ENCODE results near the gene MAP2K3.

Gene MAP2K3

DNA sequence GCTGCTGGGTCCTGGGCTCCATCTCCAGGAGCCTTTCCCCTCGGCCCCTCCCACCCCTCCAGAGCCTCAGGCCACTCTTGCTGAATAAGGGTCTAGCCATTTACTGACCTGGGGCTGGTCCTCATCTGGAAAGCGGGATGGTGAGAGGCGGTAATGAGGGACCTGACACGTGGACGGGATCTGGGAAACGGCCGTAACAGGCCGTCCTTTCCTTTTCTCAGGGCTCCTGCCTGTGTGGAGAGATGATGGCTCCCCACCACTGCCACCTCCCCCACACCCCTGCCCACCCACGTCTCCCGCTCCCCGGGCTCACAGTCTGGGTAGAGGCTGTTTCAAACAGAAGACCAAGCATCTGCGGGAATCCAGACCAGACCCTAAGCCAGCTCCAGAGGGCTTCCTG is 71.1 kb downstream of the MAP2K3 start:
- Histone ChIP-seq H3K27me3 (ENCODE audit: control insufficient read depth, insufficient read depth, low read length) (no peaks in the 10 kb centered on the region), H3K9me3 (ENCODE audit: control insufficient read depth, insufficient read depth, low read length) (no peaks in the 10 kb centered on the region), H3K4me3 (ENCODE audit: low read length) (no peak overlapping the region), H3K4me1 (ENCODE audit: control insufficient read depth, insufficient read depth, low read length) (peaks cover 4% of the 10 kb centered on the region), H3K27ac (ENCODE audit: low read length) (no peak overlapping the region), H3K36me3 (ENCODE audit: control insufficient read depth, insufficient read depth, low read length) (no peaks in the 10 kb centered on the region)
- no CpG with 5 or more reads among the region's 12 CpGs for WGBS (ENCODE audit: insufficient coverage, insufficient read length)
- no peak for DNase-seq (ENCODE audit: low read depth, low spot score)

DNA sequence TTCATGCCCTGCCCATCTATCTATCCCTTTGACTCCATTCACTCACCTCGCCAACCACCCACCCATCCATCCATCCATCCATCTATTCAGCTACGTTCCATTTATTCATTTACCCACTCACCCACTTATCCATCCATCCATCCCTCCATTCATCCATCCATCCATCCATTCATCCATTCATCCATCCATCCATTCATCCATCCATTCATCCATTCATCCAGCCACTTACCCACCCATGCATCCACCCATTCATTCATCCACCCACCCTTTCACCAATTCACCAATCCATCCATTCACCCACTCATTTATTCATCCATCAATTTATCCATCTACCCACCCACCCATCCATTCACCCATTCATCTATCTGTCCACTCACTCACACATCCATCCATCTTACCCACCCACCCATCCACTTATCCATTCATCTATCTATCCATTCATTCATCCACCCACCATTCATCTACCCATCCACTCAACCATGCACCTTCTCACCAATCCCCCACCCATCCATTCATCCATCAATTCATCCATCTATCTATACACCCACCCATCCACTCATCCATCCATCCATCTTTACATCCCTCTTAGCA is 72.1 kb downstream of the MAP2K3 start:
- no peak for DNase-seq (ENCODE audit: low read depth, low spot score)
- H3K27me3 ChIP-seq (ENCODE audit: control insufficient read depth, insufficient read depth, low read length) = no peaks in the 10 kb centered on the region
- peaks cover 4% of the 10 kb centered on the region for H3K4me1 ChIP-seq (ENCODE audit: control insufficient read depth, insufficient read depth, low read length)
- no peak overlapping the region for H3K4me3 ChIP-seq (ENCODE audit: low read length)
- H3K27ac ChIP-seq (ENCODE audit: low read length) = no peak overlapping the region
- 100% methylated on average over 2 of the region's 2 CpGs for WGBS (ENCODE audit: insufficient coverage, insufficient read length)
- H3K36me3 ChIP-seq (ENCODE audit: control insufficient read depth, insufficient read depth, low read length) = no peaks in the 10 kb centered on the region
- H3K9me3 ChIP-seq (ENCODE audit: control insufficient read depth, insufficient read depth, low read length) = no peaks in the 10 kb centered on the region

DNA sequence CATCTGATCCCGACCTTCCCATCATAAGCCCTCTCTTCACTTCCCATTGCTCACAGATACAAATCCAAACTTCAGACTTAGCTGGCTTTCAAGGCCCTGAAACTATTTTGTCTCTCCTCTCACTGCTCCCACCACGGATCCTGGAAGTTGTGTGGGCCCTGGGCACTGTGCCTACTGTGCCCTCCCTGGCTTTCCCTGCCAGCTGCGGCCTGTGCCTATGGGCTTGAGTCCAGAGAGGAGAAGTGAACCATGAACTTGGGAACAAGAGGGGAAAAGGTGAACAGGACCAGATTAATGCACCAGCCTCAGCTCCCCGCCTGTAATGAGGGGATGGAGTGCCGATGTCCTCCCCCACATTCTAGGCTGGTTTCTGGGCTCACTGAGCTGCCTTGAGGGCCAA is 72.8 kb downstream of the MAP2K3 start:
- Histone ChIP-seq H3K4me3 (ENCODE audit: low read length) (no peak overlapping the region), H3K27me3 (ENCODE audit: control insufficient read depth, insufficient read depth, low read length) (no peaks in the 10 kb centered on the region), H3K36me3 (ENCODE audit: control insufficient read depth, insufficient read depth, low read length) (no peaks in the 10 kb centered on the region), H3K4me1 (ENCODE audit: control insufficient read depth, insufficient read depth, low read length) (peaks cover 4% of the 10 kb centered on the region), H3K27ac (ENCODE audit: low read length) (no peak overlapping the region), H3K9me3 (ENCODE audit: control insufficient read depth, insufficient read depth, low read length) (no peaks in the 10 kb centered on the region)
- WGBS (ENCODE audit: insufficient coverage, insufficient read length) = no CpG with 5 or more reads among the region's 5 CpGs
- no peak for DNase-seq (ENCODE audit: low read depth, low spot score)

DNA sequence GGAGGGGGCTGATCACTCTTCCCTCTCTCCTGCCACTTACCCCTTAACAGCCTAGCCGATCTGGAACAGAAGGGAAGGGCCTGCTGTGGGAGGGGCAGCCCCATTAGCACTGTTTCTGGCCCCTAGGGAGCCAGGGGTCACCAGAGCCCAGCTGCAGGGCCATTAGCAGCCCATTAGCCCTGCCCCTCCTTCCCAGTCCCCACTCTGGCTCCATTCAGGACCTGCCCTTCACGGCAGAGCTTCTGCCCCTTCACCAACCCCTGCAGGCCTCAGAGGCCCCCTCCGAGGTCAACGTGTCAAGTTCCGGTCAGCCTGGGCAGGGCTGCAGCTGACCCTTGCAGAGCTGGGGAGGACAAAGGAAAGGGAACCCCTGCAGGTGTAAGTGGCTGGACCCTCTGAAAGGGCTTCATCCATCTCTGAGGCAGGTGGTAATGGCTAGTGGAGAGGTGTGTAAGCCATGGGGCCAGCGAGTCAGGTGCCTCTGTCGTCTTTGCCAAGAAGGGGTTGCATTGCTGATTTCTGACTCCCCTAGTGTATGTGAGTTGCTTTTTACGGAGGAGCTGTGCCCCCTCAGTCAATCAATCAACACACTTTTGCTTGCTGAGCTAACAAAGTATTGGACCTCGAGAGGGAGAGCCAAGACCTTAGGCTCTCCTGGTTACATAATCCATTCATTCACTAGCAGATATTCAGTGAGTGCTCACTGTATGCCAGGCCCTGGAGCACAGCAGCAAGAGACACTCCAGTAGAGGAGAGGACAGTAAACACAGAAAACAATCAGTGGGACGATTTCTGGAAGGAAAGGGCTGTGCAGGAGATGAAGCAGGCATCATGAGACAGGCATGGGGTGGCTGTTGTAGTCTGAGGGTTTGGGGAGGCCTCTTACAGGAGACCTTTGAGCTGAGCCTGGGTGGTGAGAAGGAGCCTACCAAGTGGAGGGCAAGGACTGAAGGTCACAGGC is 73.5 kb downstream of the MAP2K3 start:
- Histone ChIP-seq H3K27ac (ENCODE audit: low read length) (no peak overlapping the region), H3K9me3 (ENCODE audit: control insufficient read depth, insufficient read depth, low read length) (no peaks in the 10 kb centered on the region), H3K36me3 (ENCODE audit: control insufficient read depth, insufficient read depth, low read length) (no peaks in the 10 kb centered on the region), H3K4me1 (ENCODE audit: control insufficient read depth, insufficient read depth, low read length) (peaks cover 4% of the 10 kb centered on the region), H3K27me3 (ENCODE audit: control insufficient read depth, insufficient read depth, low read length) (no peaks in the 10 kb centered on the region), H3K4me3 (ENCODE audit: low read length) (no peak overlapping the region)
- WGBS (ENCODE audit: insufficient coverage, insufficient read length) = no CpG with 5 or more reads among the region's 10 CpGs
- DNase-seq (ENCODE audit: low read depth, low spot score) = no peak

DNA sequence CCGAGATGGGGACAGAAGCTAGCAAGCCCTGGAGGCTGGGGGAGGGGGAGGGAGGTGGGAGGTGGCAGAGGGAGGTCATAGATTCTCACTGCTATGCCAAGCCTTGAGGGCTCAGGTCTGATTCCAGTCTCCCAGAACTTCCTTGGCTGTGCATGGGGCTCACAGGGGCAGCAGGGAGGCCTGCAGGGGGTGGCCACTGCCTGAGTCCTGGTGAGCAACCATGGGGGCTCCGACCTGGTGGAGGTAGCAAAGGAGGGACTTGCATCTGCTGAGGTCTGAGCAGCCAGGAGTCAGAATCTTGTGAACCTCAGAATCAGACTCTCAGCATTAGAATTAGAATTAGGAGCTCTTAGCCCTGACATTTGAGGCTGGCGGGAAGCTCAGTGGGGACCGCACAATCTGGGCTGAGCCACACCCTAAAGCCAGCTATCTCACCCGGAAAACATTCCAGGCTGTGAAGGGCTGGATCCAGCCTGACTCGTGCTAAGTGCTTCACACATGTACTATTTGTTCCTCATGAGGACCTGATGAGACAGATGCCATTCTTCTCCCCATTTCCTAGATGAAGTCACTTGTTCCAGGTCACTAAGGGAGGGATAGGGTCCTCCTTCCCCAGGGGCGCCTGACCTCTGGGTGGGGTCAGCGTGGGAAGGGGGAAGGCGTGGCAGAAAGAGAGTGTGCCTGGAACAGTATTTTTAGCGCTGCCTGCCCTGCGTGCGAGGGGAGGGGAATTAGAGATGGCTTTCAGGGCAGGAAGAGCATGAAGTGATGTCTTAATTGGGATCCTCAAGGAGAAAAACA is 74.4 kb downstream of the MAP2K3 start:
- Histone ChIP-seq H3K9me3 (ENCODE audit: control insufficient read depth, insufficient read depth, low read length) (no peaks in the 10 kb centered on the region), H3K4me3 (ENCODE audit: low read length) (no peak overlapping the region), H3K4me1 (ENCODE audit: control insufficient read depth, insufficient read depth, low read length) (peaks cover 4% of the 10 kb centered on the region), H3K36me3 (ENCODE audit: control insufficient read depth, insufficient read depth, low read length) (no peaks in the 10 kb centered on the region), H3K27me3 (ENCODE audit: control insufficient read depth, insufficient read depth, low read length) (no peaks in the 10 kb centered on the region), H3K27ac (ENCODE audit: low read length) (no peak overlapping the region)
- WGBS (ENCODE audit: insufficient coverage, insufficient read length) = no CpG with 5 or more reads among the region's 12 CpGs
- no peak for DNase-seq (ENCODE audit: low read depth, low spot score)

DNA sequence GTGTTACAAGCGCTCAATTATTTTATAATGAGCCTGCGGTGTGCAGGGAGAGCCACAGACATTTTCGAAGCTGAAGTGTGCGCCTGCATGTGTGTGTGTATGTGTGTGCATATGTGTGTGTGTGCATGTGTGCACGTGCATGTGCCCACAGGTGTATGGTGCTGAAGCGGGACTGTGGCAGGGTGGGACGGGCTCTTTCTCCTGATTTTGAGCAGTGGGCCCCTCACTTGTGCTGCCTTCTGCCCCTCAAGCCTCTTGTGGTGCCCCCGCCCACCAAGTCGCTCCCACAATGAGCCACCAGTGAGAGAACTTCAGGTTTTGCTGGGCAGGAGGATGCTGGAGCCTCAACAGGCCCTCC is 75.0 kb downstream of the MAP2K3 start:
- no peak for DNase-seq (ENCODE audit: low read depth, low spot score)
- WGBS (ENCODE audit: insufficient coverage, insufficient read length) = no CpG with 5 or more reads among the region's 9 CpGs
- Histone ChIP-seq H3K36me3 (ENCODE audit: control insufficient read depth, insufficient read depth, low read length) (no peaks in the 10 kb centered on the region), H3K27me3 (ENCODE audit: control insufficient read depth, insufficient read depth, low read length) (no peaks in the 10 kb centered on the region), H3K27ac (ENCODE audit: low read length) (no peak overlapping the region), H3K9me3 (ENCODE audit: control insufficient read depth, insufficient read depth, low read length) (no peaks in the 10 kb centered on the region), H3K4me1 (ENCODE audit: control insufficient read depth, insufficient read depth, low read length) (peaks cover 4% of the 10 kb centered on the region), H3K4me3 (ENCODE audit: low read length) (no peak overlapping the region)

DNA sequence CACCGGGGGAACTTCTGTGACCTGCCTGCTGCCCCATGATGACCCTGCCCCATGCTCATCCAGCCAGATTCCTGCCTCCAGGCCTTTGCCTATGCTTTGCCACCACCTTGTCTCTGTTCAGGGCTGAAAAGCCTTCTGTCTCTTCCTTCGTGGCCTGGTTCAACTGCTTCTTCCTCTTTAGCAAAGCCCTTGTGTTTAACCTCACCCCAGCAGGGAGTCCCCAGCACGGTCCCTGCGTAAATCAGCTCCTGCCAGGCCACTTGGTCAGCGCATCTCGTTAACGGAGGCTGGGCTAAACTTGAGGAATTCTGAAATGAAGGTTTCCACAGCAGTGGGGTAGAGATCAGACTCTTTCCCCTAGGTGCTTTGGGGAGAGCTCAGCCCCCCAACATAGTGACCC is 75.5 kb downstream of the MAP2K3 start:
- Histone ChIP-seq H3K27me3 (ENCODE audit: control insufficient read depth, insufficient read depth, low read length) (no peaks in the 10 kb centered on the region), H3K36me3 (ENCODE audit: control insufficient read depth, insufficient read depth, low read length) (no peaks in the 10 kb centered on the region), H3K4me3 (ENCODE audit: low read length) (no peak overlapping the region), H3K9me3 (ENCODE audit: control insufficient read depth, insufficient read depth, low read length) (no peaks in the 10 kb centered on the region), H3K27ac (ENCODE audit: low read length) (no peak overlapping the region), H3K4me1 (ENCODE audit: control insufficient read depth, insufficient read depth, low read length) (peaks cover 4% of the 10 kb centered on the region)
- no peak for DNase-seq (ENCODE audit: low read depth, low spot score)
- no CpG with 5 or more reads among the region's 7 CpGs for WGBS (ENCODE audit: insufficient coverage, insufficient read length)

DNA sequence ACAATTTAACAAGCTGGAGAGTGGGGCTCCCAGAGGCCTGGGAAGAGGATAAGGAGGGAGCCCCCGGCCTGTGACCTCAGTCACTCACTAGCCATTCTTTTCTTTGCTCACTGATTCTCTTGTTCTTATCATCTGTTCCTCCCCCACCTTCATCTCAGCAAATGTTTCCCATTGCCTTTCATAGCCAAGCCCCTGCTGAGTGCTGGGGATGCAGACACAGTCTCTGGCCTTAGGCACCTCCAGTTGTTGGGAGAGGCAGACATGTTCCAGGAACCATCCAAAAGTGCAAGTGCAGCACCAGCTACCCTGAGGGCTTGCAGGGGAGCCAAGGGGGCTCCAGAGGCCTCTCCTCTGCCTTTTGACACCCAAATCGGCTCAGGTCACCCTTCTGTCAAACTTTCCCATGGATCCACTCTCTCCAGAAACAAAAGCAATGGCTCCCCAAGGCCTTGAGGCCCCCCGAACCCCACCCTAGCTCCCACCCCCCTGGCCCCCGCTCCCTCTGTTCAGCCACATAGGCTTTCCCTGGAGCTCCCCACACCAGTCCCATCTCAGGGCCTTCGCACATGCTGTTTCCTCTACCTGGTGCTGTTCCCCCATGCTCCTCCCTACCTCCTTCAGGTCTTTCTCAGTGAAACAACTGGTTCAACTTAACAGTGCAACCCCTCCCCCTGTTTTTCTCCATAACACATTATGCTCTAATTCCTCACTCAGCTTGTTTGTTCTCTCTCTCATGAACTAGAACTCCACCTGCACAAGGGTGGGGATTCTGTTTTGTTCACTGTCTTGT is 76.7 kb downstream of the MAP2K3 start:
- no peaks in the 10 kb centered on the region for H3K27me3 ChIP-seq (ENCODE audit: control insufficient read depth, insufficient read depth, low read length)
- no peak overlapping the region for H3K4me3 ChIP-seq (ENCODE audit: low read length)
- no peaks in the 10 kb centered on the region for H3K9me3 ChIP-seq (ENCODE audit: control insufficient read depth, insufficient read depth, low read length)
- peaks cover 4% of the 10 kb centered on the region for H3K4me1 ChIP-seq (ENCODE audit: control insufficient read depth, insufficient read depth, low read length)
- H3K36me3 ChIP-seq (ENCODE audit: control insufficient read depth, insufficient read depth, low read length) = no peaks in the 10 kb centered on the region
- WGBS (ENCODE audit: insufficient coverage, insufficient read length) = no CpG with 5 or more reads among the region's 5 CpGs
- H3K27ac ChIP-seq (ENCODE audit: low read length) = no peak overlapping the region
- no peak for DNase-seq (ENCODE audit: low read depth, low spot score)

DNA sequence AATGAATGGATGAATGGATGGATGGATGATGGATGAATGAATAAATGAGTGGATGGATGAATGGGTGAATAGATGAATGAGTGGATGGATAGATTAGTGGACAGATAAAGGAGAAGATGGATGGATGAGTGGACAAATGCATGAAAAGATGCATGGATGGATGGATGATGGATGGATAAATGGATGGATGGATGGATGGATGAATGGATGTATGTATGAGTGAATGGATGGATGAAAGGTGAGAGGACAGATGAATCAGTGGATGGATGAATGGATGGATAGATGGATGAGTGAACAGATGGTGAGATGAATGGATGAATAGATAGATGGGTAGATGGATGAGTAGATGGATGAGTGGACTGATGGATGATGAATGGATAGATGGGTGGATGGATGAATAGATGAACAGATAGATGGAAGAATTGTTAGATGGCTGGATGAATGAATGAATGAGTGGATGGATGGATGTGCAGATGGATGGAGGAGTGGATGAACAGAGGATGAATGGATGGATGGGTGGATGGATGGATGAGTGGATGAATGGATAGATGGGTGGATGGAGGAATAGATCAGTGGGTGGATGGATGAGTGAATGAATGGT is 77.9 kb downstream of the MAP2K3 start:
- Histone ChIP-seq H3K36me3 (ENCODE audit: control insufficient read depth, insufficient read depth, low read length) (no peaks in the 10 kb centered on the region), H3K4me3 (ENCODE audit: low read length) (no peak overlapping the region), H3K27me3 (ENCODE audit: control insufficient read depth, insufficient read depth, low read length) (no peaks in the 10 kb centered on the region), H3K9me3 (ENCODE audit: control insufficient read depth, insufficient read depth, low read length) (no peaks in the 10 kb centered on the region), H3K4me1 (ENCODE audit: control insufficient read depth, insufficient read depth, low read length) (peaks cover 4% of the 10 kb centered on the region), H3K27ac (ENCODE audit: low read length) (no peak overlapping the region)
- DNase-seq (ENCODE audit: low read depth, low spot score) = no peak
